ENCODE measurements around the gene APOB. TPM values are rescaled to one million over a fixed set of nuclear protein-coding genes. Genes with fewer than 3 reads are reported as not detected.

Gene APOB
- total and polyA plus RNA-seq, 2 of the 13 experiments (the other 11 are each of a cell fraction or from before 2014, with no cell fraction given) = 1,569 to 2,515 TPM

GRCh38 chr2:21039979-21040467 lies 3.9 kb downstream of the APOB start (continued):
- TF ChIP-seq ZNF687 (CRISPR knock-in tag; IDR thresholded peaks at IDR 0.05) (no peak), ZNF34 (CRISPR knock-in tag; IDR thresholded peaks at IDR 0.05; ENCODE audit: borderline replicate concordance) (no peak), ZHX1 (CRISPR knock-in tag; IDR thresholded peaks at IDR 0.05; ENCODE audit: low read depth) (0 out of 2 replicates have a peak, but pooled peaks have one; percentile 30), FUBP1 (CRISPR knock-in tag; IDR thresholded peaks at IDR 0.05; ENCODE audit: borderline replicate concordance) (peak; percentile 20; the same call in 1 of the 2 replicates), ZBTB49 (CRISPR knock-in tag; IDR thresholded peaks at IDR 0.05; ENCODE audit: borderline replicate concordance) (peak; percentile 80; the same call in 1 of the 2 replicates), ZNF337 (CRISPR knock-in tag; IDR thresholded peaks at IDR 0.05; ENCODE audit: borderline replicate concordance, low read depth) (no peak), BRF2 (CRISPR knock-in tag; IDR thresholded peaks at IDR 0.05) (no peak; the same call in 1 of the 2 replicates), REPIN1 (CRISPR knock-in tag; IDR thresholded peaks at IDR 0.05; ENCODE audit: borderline replicate concordance, low read depth) (peak; percentile 68; the same call in 1 of the 2 replicates), SPEN (CRISPR knock-in tag; IDR thresholded peaks at IDR 0.05; ENCODE audit: low read depth) (0 out of 2 replicates have a peak, but pooled peaks have one; percentile 39), MXI1 (IDR thresholded peaks at IDR 0.05; ENCODE audit: borderline replicate concordance, low read depth, low read length) (no peak), KLF16 (CRISPR knock-in tag; IDR thresholded peaks at IDR 0.05) (peak in 1 of 2 experiments; percentile 22; a peak in 1 of 4 replicates), MNT (IDR thresholded peaks at IDR 0.05) (peak; percentile 25; the same call in 1 of the 2 replicates), ZC3H4 (CRISPR knock-in tag; IDR thresholded peaks at IDR 0.05; ENCODE audit: borderline replicate concordance) (peak; percentile 93)

All from HepG2 (cell line).